ENCODE results near the gene MBP. TPM values are rescaled to one million over a fixed set of nuclear protein-coding genes. Genes with fewer than 3 reads are reported as not detected.
"Not testable (repeated sequence)": the region's sequence is repeated elsewhere in the genome, so short reads cannot be mapped to it uniquely, and the experiment has no call there.

The MBP gene
- total RNA-seq, 3 donors from 2014 or later, result 37.9 to 48.5 (median 47.4) TPM

GRCh38 chr18:76993085-76993382 is 139.5 kb downstream of the MBP start:
- Histone ChIP-seq H3K4me3 (no peak overlapping the region), H3K36me3 (ENCODE audit: low read depth) (no peaks in the 10 kb centered on the region), H3K9me3 (no peaks in the 10 kb centered on the region), H3K4me1 (ENCODE audit: low read depth) (no peaks in the 10 kb centered on the region)
- DNase-seq (no peak), ATAC-seq (no peak)
- TF ChIP-seq CTCF (IDR thresholded peaks at IDR 0.05), result no peak
- intact Hi-C loops (cut with DNase I, micrococcal nuclease), result no loop called here

- DNase-seq, result no peak
- intact Hi-C loops (cut with DNase I, micrococcal nuclease), result no loop called here
These were observed 140.1 kb downstream of the MBP start for GRCh38 chr18:76992226-76993084.

GRCh38 chr18:76991021-76991688 is 141.4 kb downstream of the MBP start:
- TF ChIP-seq CTCF (IDR thresholded peaks at IDR 0.05), result no peak
- Histone ChIP-seq H3K36me3 (ENCODE audit: low read depth) (no peaks in the 10 kb centered on the region), H3K9me3 (no peaks in the 10 kb centered on the region), H3K4me1 (ENCODE audit: low read depth) (no peaks in the 10 kb centered on the region), H3K4me3 (no peak overlapping the region)
- ATAC-seq (no peak), DNase-seq (no peak)
- intact Hi-C loops (cut with DNase I, micrococcal nuclease), result no loop called here

More at GRCh38 chr18:76992226-76993084, 140.1 kb downstream of the MBP start:
- H3K9me3 ChIP-seq, result no peaks in the 10 kb centered on the region
- H3K36me3 ChIP-seq (ENCODE audit: low read depth), result no peaks in the 10 kb centered on the region
- H3K4me1 ChIP-seq (ENCODE audit: low read depth), result no peaks in the 10 kb centered on the region
- ATAC-seq, result no peak
- no peak for TF ChIP-seq CTCF (IDR thresholded peaks at IDR 0.05)
- no peak overlapping the region for H3K4me3 ChIP-seq

GRCh38 chr18:76990343-76991020 is 142.1 kb downstream of the MBP start:
- ATAC-seq, result peak; percentile 26
- H3K36me3 ChIP-seq (ENCODE audit: low read depth); intact Hi-C loops (cut with DNase I, micrococcal nuclease); DNase-seq; H3K9me3 ChIP-seq; H3K4me3 ChIP-seq; H3K4me1 ChIP-seq (ENCODE audit: low read depth): not testable (repeated sequence)

- DNase-seq (peak in 1 of 3 donors; percentile 50), ATAC-seq (no peak)
- Histone ChIP-seq H3K36me3 (ENCODE audit: low read depth) (no peaks in the 10 kb centered on the region), H3K9me3 (no peaks in the 10 kb centered on the region), H3K4me1 (ENCODE audit: low read depth) (no peaks in the 10 kb centered on the region), H3K4me3 (no peak overlapping the region)
- no peak for TF ChIP-seq CTCF (IDR thresholded peaks at IDR 0.05)
- intact Hi-C loops (cut with DNase I, micrococcal nuclease), result loop anchor here in 1 of 2 donors (10.0 kb wide), 1 partner anchor 65 kb away; no protein-coding TSS in a partner anchor
These were observed 142.9 kb downstream of the MBP start for GRCh38 chr18:76989647-76990190.

Data from mucosa of descending colon (tissue), 3 donors.